H1 (cell line): ENCODE measurements around the gene SMARCB1. TPM values are rescaled to one million over a fixed set of nuclear protein-coding genes. Genes with fewer than 3 reads are reported as not detected.

Experiments
- FOSL1 ChIP-seq: IDR thresholded peaks from 2 replicates; pipeline ENCODE4 v1.6.1; 2011; ENCODE audit warnings: mild to moderate bottlenecking, low read depth, low read length, moderate library complexity; ENCODE audit not compliant: insufficient read depth
- KDM5A ChIP-seq: fragments of 200-600 bp; IDR thresholded peaks from 2 replicates; pipeline ENCODE4 v1.7.1; 2012; ENCODE audit warnings: mild to moderate bottlenecking, low read length, inconsistent platforms, mixed read lengths
- polyA plus RNA-seq, 7 experiments: library from polyadenylated mRNA; depleted of rRNA in 3 of 7; stranded (reverse) in 5 of 7; unstranded in 2 of 7; fragments of >200 nt in 5 of 7; fragments of 200-250 nt in 2 of 7; gene quantifications; 1 replicate in 5 of 7; 2 replicates in 1 of 7; 4 replicates in 1 of 7; pipeline versions ENCODE4 v1.2.1 to v1.2.3, GENCODE V29; 2011 to 2013; ENCODE audit warnings: missing spikeins in 2 of 7, mixed read lengths in 2 of 7
- total RNA-seq: library from RNA; stranded (reverse); fragmentation: NEBNext Ultra II Directional; extraction: Animal tissue kit (Norgen Biotek cat#: 25700); gene quantifications from 2 replicates; pipeline ENCODE4 v1.2.1, GENCODE V29; 2021
- TF ChIP-seq, protein P1 (sequence below): IDR thresholded peaks from 2 replicates; pipeline ENCODE4 v1.6.1; 2012; ENCODE audit warnings: low read length, inconsistent platforms

Gene SMARCB1
- total and polyA plus RNA-seq, 2 of the 8 experiments (the other 6 are each of a cell fraction or from before 2014, with no cell fraction given) = 116 to 145 TPM

DNA sequence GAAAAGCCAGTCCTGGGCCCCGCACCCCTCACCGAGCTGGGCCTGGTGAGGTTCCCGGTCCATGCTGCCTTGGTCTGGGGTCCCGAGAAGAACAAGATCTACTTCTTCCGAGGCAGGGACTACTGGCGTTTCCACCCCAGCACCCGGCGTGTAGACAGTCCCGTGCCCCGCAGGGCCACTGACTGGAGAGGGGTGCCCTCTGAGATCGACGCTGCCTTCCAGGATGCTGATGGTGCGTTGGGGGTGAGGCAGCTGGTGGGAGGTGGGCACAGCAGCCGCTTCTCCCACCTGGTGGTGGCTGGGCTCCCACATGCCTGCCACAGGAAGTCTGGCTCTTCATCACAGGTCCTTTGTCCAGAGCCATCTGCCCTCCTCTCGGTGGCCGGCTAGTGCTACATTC is 4.5 kb upstream of the SMARCB1 start (continued):
- TF ChIP-seq, protein P1, sequence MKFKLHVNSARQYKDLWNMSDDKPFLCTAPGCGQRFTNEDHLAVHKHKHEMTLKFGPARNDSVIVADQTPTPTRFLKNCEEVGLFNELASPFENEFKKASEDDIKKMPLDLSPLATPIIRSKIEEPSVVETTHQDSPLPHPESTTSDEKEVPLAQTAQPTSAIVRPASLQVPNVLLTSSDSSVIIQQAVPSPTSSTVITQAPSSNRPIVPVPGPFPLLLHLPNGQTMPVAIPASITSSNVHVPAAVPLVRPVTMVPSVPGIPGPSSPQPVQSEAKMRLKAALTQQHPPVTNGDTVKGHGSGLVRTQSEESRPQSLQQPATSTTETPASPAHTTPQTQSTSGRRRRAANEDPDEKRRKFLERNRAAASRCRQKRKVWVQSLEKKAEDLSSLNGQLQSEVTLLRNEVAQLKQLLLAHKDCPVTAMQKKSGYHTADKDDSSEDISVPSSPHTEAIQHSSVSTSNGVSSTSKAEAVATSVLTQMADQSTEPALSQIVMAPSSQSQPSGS = no peak
- TF ChIP-seq FOSL1 = no peak
- no peak for TF ChIP-seq KDM5A
